AG09309 (cell line): ENCODE data around the gene GTPBP10.
A peak's percentile ranks its signal among the peaks of the same experiment; 100 is the strongest.

ENCODE experiments used
- DNase-seq: peaks from one replicate; pipeline ENCODE4 v3.0.0-alpha.2; 2010; ENCODE audit warnings: low read depth
- H3K4me3 ChIP-seq: 2 replicates; pipeline ENCODE4 v1.5.1; 2011; ENCODE audit warnings: mild to moderate bottlenecking, low read depth, low read length, moderate library complexity; ENCODE audit not compliant: control insufficient read depth
- TF ChIP-seq, protein P1 (sequence below): IDR thresholded peaks from 2 replicates; pipeline ENCODE4 v1.5.1; 2011; ENCODE audit warnings: mild to moderate bottlenecking, low read depth, low read length, inconsistent platforms; ENCODE audit not compliant: insufficient read depth, control insufficient read depth; ENCODE audit errors: missing control alignments

GTPBP10 gene

DNA sequence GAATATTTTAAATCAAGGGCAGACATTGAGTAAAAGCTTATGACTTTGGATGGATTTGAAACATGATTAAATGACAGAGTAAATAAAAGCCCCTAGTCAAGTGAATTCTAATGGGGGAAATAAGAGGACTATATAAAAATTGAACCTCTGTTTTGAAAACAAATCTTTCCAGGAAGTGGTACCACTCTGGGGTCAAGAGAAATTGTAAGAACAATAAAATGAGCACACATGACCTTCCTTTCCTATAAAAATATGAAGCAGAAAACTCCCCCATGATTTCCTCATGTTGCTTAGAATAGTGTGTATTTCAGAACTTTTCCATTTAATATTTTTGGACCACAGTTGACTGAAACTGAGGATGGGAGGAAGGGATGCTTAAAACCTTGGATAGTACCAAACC, 44.4 kb downstream of the GTPBP10 start:
- H3K4me3 ChIP-seq = no peak overlapping the region

DNA sequence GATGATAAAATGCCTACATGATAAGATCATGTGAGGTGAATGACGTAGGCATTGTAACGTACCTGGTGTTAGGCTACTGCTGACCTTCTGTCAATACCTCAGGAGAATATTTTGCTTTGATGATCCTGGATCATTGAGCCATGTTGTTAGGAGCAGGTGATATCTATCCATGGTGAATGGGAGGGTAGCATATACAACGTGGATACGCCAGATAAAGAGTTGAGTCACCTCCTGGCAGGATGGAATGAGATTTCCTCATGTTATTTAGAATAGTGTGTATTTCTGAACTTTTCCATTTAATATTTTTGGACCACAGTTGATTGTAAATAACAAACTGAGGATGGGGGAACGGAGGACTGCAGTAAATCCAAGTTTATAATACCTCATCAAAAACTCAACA, 45.0 kb downstream of the GTPBP10 start:
- no peak overlapping the region for H3K4me3 ChIP-seq
- DNase-seq = no peak
- TF ChIP-seq, protein P1, sequence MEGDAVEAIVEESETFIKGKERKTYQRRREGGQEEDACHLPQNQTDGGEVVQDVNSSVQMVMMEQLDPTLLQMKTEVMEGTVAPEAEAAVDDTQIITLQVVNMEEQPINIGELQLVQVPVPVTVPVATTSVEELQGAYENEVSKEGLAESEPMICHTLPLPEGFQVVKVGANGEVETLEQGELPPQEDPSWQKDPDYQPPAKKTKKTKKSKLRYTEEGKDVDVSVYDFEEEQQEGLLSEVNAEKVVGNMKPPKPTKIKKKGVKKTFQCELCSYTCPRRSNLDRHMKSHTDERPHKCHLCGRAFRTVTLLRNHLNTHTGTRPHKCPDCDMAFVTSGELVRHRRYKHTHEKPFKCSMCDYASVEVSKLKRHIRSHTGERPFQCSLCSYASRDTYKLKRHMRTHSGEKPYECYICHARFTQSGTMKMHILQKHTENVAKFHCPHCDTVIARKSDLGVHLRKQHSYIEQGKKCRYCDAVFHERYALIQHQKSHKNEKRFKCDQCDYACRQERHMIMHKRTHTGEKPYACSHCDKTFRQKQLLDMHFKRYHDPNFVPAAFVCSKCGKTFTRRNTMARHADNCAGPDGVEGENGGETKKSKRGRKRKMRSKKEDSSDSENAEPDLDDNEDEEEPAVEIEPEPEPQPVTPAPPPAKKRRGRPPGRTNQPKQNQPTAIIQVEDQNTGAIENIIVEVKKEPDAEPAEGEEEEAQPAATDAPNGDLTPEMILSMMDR = no peak

More for the DNA sequence above, 44.4 kb downstream of the GTPBP10 start:
- TF ChIP-seq, protein P1 = no peak
- no peak for DNase-seq

DNA sequence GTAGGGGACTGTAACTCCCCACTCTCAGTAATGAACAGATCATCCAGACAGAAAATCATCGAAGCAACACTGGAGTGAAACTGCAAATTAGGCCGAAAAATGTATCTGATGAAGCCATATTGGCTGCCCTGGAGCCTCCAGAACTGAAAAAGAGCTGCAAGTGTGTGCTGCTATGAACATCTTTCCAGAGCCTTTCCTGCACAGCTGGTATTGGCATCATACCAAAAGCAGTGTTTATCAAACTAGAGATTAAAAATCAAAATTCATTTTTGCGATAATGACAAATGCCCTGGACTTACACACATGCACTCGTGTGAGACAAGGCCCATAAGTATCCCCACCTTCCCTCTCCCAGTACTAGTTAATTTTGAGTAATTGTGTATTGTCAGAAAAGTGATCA, 49.9 kb downstream of the GTPBP10 start:
- H3K4me3 ChIP-seq = no peak overlapping the region
- no peak for DNase-seq
- TF ChIP-seq, protein P1 = no peak

DNA sequence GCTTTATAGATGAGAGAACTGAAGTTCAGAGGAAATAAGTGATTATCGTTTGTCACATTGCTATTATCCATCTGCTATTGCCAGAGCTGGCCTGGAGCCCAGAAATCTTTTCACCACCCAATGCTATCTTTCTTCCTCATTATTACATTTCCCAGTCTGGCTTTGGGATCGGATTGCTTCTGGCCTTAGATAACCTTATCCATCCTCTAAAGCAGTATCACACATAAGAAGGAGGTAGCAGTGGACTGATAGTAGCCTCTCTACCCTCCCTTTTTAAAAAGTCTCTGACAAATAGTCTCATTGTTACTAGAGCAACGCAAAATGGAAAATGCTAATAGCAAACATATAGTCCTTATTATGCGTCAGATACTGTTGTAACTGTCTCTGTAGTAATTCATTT, 55.5 kb downstream of the GTPBP10 start:
- no peak overlapping the region for H3K4me3 ChIP-seq
- TF ChIP-seq, protein P1 = no peak
- DNase-seq = no peak

DNA sequence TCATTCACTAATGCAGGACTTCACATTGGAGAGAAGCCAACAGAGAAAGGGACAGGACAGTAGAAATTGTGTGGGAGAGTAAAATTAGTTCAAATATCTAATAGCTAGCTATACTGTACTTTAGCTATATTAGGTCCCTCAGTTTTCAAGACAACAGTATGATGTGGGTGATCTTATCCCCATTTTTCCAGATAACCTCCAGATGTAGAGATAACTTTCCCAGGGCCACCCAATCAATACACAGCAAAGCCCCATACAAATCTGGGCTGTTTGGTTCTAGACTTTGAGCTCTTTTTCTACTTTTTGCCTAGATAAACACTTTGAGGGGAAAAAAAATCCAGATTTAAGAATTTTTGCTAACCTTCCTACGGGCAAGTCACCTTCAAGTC, 56.3 kb downstream of the GTPBP10 start:
- H3K4me3 ChIP-seq = peak overlapping the region; percentile 71
- TF ChIP-seq, protein P1 = no peak
- DNase-seq = no peak

DNA sequence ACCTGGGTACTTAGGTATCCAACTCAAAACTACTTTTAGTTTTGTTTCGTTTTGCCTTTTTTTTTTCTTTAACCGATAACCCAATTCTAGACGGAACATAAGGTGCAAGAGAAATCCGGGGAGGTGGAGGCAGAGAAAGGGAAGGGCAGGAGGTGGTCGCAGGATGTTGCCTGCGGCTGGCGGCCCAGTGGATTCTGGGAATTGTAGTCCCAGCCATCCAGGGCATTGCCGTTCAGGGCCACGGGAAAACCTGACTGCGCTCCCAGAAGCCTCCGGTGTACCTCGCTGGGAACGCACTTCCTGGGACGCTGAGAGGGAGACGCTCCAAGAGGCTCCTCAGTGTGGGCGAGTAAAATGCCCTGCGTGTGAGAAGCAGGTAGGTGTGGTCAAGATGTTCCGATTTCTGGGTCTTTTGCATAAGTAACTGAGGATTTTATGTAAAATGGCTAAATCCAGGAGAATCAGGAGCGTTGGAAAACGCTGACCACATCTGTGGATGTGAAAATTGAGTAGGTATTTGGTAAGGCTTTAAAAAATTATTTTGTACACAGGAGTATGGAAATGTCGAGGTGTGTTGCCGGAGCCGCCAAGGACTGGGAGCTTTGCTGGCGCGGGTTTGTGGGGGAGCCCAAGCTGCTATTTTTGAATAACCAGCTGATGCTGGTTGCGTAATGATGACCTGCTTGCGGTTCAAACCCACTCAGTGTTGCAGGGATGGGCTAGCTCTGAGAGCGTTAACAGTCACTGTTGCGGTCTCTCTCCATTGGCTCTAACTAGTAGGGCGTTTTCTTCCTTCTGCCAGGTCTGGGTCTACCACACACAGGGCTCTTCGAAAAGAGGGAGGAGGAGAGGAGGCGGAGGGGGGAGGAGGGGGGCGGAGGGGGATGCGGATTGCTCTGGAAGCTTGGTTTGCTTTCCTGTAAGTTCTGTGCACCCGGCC, 56.9 kb downstream of the GTPBP10 start, which contains the start of gene CLDN12:
Gene CLDN12, plus strand, starts transcription at position 288 of the 940 bp plus-strand sequence. CDS start 9,216 bp downstream, outside the sequence.
- TF ChIP-seq, protein P1 = no peak
- DNase-seq = peak; percentile 96

More for the DNA sequence above, 56.9 kb downstream of the GTPBP10 start, which contains the start of gene CLDN12:
- peak within 1 kb of the TSS; percentile 71 for H3K4me3 ChIP-seq
